GM19328 (cell line): ENCODE results near the gene DLG2.

ENCODE experiments used
- ATAC-seq: cut with Tn5 transposase; IDR thresholded peaks from one replicate; pipeline ENCODE4 v1.9.1; 2021; ENCODE audit warnings: mild to moderate bottlenecking, moderate library complexity; ENCODE audit not compliant: unreplicated experiment

DLG2 gene

GRCh38 chr11:84719935-84720577, 907.1 kb downstream of the DLG2 start:
- ATAC-seq: no peak

GRCh38 chr11:84714316-84714780, 912.8 kb downstream of the DLG2 start:
- ATAC-seq: no peak

- no peak for ATAC-seq
Observed at GRCh38 chr11:84691830-84692229, 935.3 kb downstream of the DLG2 start.

- no peak for ATAC-seq
Observed at GRCh38 chr11:84687433-84687832, 939.7 kb downstream of the DLG2 start.

- no peak for ATAC-seq
Observed at GRCh38 chr11:84686716-84687115, 940.4 kb downstream of the DLG2 start.

GRCh38 chr11:84685976-84686375, 941.2 kb downstream of the DLG2 start:
- ATAC-seq: no peak

GRCh38 chr11:84685149-84685548, 942.0 kb downstream of the DLG2 start:
- ATAC-seq: no peak

GRCh38 chr11:84681456-84681855, 945.7 kb downstream of the DLG2 start:
- no peak for ATAC-seq

GRCh38 chr11:84675396-84676025, 951.6 kb downstream of the DLG2 start:
- no peak for ATAC-seq

GRCh38 chr11:84673753-84674152, 953.4 kb downstream of the DLG2 start:
- no peak for ATAC-seq

GRCh38 chr11:84671325-84671999, 955.7 kb downstream of the DLG2 start:
- no peak for ATAC-seq

- ATAC-seq: no peak
Observed at GRCh38 chr11:84663731-84664130, 963.4 kb downstream of the DLG2 start.

GRCh38 chr11:84660257-84660977, 966.7 kb downstream of the DLG2 start:
- no peak for ATAC-seq

- ATAC-seq: no peak
Observed at GRCh38 chr11:84655712-84656111, 971.4 kb downstream of the DLG2 start.

GRCh38 chr11:84648471-84648870, 978.7 kb downstream of the DLG2 start:
- ATAC-seq: no peak

- no peak for ATAC-seq
Observed at GRCh38 chr11:84645988-84646694, 981.0 kb downstream of the DLG2 start.

- no peak for ATAC-seq
Observed at GRCh38 chr11:84642500-84642899, 984.6 kb downstream of the DLG2 start.

- no peak for ATAC-seq
Observed at GRCh38 chr11:84634309-84634708, 992.8 kb downstream of the DLG2 start.

GRCh38 chr11:84628871-84629620, 998.1 kb downstream of the DLG2 start:
- no peak for ATAC-seq

- ATAC-seq: no peak
Observed at GRCh38 chr11:84626256-84626655, 1000.9 kb downstream of the DLG2 start.
